ENCODE results near the gene ZNF474. TPM values are rescaled to one million over a fixed set of nuclear protein-coding genes. Genes with fewer than 3 reads are reported as not detected.

ZNF474 gene
- total and polyA plus RNA-seq, 2 donors from 2014 or later = 0.38 TPM; not detected in 1

DNA sequence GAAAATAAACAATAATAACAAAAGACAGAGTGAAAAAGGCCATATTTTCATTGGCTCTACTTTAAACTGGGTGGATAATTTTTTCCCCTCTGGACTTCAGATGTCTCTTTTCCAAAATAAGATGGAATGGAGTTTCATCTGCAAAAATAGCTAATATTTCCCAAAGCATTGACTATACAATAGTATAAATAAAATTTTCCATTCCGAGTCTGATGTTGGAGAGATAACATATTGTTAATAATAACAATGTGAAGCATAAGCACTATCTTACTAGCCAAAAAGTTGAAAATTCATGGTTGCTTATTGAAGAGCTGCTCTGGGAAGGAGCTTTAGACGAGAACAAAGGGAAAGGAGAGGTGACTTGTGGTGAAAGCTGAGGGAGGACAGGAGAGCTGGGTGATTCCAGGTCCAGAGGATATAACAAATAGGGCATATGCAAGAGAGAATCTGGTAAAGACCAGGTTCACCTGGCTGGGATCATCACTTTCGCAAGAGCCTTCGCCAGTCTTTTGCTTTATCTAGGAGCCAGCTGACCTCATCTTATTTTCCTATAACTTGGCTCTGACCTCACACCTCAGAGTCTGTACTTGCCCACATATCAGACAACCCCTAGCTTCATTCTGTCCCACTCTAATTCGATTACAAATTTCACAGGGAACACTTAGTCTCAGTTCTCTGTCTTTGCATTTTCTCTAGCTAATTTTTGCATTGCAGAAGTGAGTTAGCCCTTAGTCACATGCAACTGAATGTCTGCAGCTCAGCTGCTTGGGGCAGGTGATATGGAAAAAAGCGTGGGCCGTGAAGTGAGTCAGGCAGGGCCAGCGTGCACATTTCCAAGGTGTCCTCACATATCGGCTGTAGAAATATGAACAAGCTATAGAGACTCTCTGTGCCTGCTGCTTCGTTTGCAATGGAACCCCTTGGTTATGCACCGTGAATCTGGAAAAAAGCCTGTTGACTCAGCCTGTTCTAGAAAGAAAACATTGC, 7.6 kb upstream of the ZNF474 start:
- Histone ChIP-seq H3K9ac (ENCODE audit: low read length in 3 of 3) (no peak overlapping the region), H3K27ac (ENCODE audit: low read depth in 2 of 2, low read length in 2 of 2) (no peak overlapping the region), H3K36me3 (ENCODE audit: control insufficient read depth in 2 of 3, insufficient read depth in 3 of 3, low read length in 3 of 3) (no peaks in the 10 kb centered on the region), H3K9me3 (ENCODE audit: control insufficient read depth in 2 of 3, insufficient read depth in 1 of 3, low read length in 3 of 3) (no peaks in the 10 kb centered on the region), H3K4me3 (ENCODE audit: low read length in 3 of 3) (no peak overlapping the region), H3K27me3 (ENCODE audit: control insufficient read depth, insufficient read depth, low read length) (no peaks in the 10 kb centered on the region), H3K4me1 (ENCODE audit: control insufficient read depth in 2 of 3, insufficient read depth in 2 of 3, low read depth in 1 of 3, low read length in 3 of 3) (no peaks in the 10 kb centered on the region)
- no peak for FAIRE-seq
- peak in 2 of 5 donors; percentile 9 to 70 for DNase-seq
- intact Hi-C loops (cut with DNase I) = no loop called here
- TF ChIP-seq, protein P1, sequence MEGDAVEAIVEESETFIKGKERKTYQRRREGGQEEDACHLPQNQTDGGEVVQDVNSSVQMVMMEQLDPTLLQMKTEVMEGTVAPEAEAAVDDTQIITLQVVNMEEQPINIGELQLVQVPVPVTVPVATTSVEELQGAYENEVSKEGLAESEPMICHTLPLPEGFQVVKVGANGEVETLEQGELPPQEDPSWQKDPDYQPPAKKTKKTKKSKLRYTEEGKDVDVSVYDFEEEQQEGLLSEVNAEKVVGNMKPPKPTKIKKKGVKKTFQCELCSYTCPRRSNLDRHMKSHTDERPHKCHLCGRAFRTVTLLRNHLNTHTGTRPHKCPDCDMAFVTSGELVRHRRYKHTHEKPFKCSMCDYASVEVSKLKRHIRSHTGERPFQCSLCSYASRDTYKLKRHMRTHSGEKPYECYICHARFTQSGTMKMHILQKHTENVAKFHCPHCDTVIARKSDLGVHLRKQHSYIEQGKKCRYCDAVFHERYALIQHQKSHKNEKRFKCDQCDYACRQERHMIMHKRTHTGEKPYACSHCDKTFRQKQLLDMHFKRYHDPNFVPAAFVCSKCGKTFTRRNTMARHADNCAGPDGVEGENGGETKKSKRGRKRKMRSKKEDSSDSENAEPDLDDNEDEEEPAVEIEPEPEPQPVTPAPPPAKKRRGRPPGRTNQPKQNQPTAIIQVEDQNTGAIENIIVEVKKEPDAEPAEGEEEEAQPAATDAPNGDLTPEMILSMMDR (IDR thresholded peaks at IDR 0.05; ENCODE audit: borderline replicate concordance, extremely low read depth, insufficient read depth) = no peak

- FAIRE-seq = no peak
- Histone ChIP-seq H3K4me1 (ENCODE audit: control insufficient read depth in 2 of 3, insufficient read depth in 2 of 3, low read depth in 1 of 3, low read length in 3 of 3) (no peaks in the 10 kb centered on the region), H3K27me3 (ENCODE audit: control insufficient read depth, insufficient read depth, low read length) (no peaks in the 10 kb centered on the region), H3K9me3 (ENCODE audit: control insufficient read depth in 2 of 3, insufficient read depth in 1 of 3, low read length in 3 of 3) (no peaks in the 10 kb centered on the region), H3K27ac (ENCODE audit: low read depth in 2 of 2, low read length in 2 of 2) (no peak overlapping the region), H3K36me3 (ENCODE audit: control insufficient read depth in 2 of 3, insufficient read depth in 3 of 3, low read length in 3 of 3) (no peaks in the 10 kb centered on the region), H3K4me3 (ENCODE audit: low read length in 3 of 3) (no peak overlapping the region), H3K9ac (ENCODE audit: low read length in 3 of 3) (no peak overlapping the region)
- no peak for DNase-seq
- TF ChIP-seq, protein P1 (IDR thresholded peaks at IDR 0.05; ENCODE audit: borderline replicate concordance, extremely low read depth, insufficient read depth) = no peak
- intact Hi-C loops (cut with DNase I) = no loop called here
Measured at GRCh38 chr5:122124766-122125165, 4.6 kb upstream of the ZNF474 start.

GRCh38 chr5:122126177-122126755, 3.1 kb upstream of the ZNF474 start:
- FAIRE-seq (no peak), DNase-seq (peak in 2 of 5 donors; percentile 9 to 35)
- no peaks in the 10 kb centered on the region for H3K27me3 ChIP-seq (ENCODE audit: control insufficient read depth, insufficient read depth, low read length)
- H3K9ac ChIP-seq (ENCODE audit: low read length in 3 of 3) = no peak overlapping the region
- no peaks in the 10 kb centered on the region for H3K36me3 ChIP-seq (ENCODE audit: control insufficient read depth in 2 of 3, insufficient read depth in 3 of 3, low read length in 3 of 3)
- no peaks in the 10 kb centered on the region for H3K4me1 ChIP-seq (ENCODE audit: control insufficient read depth in 2 of 3, insufficient read depth in 2 of 3, low read depth in 1 of 3, low read length in 3 of 3)
- H3K27ac ChIP-seq (ENCODE audit: low read depth in 2 of 2, low read length in 2 of 2) = no peak overlapping the region
- H3K9me3 ChIP-seq (ENCODE audit: control insufficient read depth in 2 of 3, insufficient read depth in 1 of 3, low read length in 3 of 3) = no peaks in the 10 kb centered on the region
- H3K4me3 ChIP-seq (ENCODE audit: low read length in 3 of 3) = no peak overlapping the region
- intact Hi-C loops (cut with DNase I) = no loop called here
- TF ChIP-seq, protein P1 (IDR thresholded peaks at IDR 0.05; ENCODE audit: borderline replicate concordance, extremely low read depth, insufficient read depth) = no peak
